Smooth muscle cell (in vitro differentiated cells): ENCODE results near the gene ZMPSTE24. TPM values are rescaled to one million over a fixed set of nuclear protein-coding genes. Genes with fewer than 3 reads are reported as not detected.

ENCODE experiments used
- DNase-seq: peaks from one replicate; lab custom pipeline; 2025; ENCODE audit not compliant: unreplicated experiment; lab: John Stamatoyannopoulos, UW
- H2AFZ ChIP-seq: fragments of 200-600 bp; sonication (generic); 2 replicates; pipeline ENCODE4 v1.6.0; 2016; ENCODE audit warnings: antibody characterized with exemption, low read depth, mild to moderate bottlenecking
- H3F3A ChIP-seq: fragments of 200-600 bp; sonication (generic); 2 replicates; pipeline ENCODE4 v1.6.0; 2017; ENCODE audit warnings: antibody characterized with exemption, low read depth
- H3K27ac ChIP-seq: fragments of 200-600 bp; sonication (generic); 2 replicates; pipeline ENCODE4 v1.5.1; 2016; ENCODE audit warnings: low read depth, mild to moderate bottlenecking
- H3K27me3 ChIP-seq: fragments of 200-600 bp; sonication (generic); 2 replicates; pipeline ENCODE4 v1.6.1; 2016; ENCODE audit warnings: low read depth, mild to moderate bottlenecking
- H3K36me3 ChIP-seq: fragments of 200-600 bp; sonication (generic); 2 replicates; pipeline ENCODE4 v1.5.1; 2016; ENCODE audit warnings: low read depth
- H3K4me1 ChIP-seq: fragments of 200-600 bp; sonication (generic); 2 replicates; pipeline ENCODE4 v1.5.1; 2016; ENCODE audit warnings: low read depth
- H3K4me2 ChIP-seq: fragments of 200-600 bp; sonication (generic); 2 replicates; pipeline ENCODE4 v1.6.0; 2016; ENCODE audit warnings: mild to moderate bottlenecking
- H3K4me3 ChIP-seq: fragments of 200-600 bp; sonication (generic); 2 replicates; pipeline ENCODE4 v1.5.1; 2016; ENCODE audit warnings: mild to moderate bottlenecking
- H3K79me2 ChIP-seq: fragments of 200-600 bp; sonication (generic); 2 replicates; pipeline ENCODE4 v1.6.0; 2016; ENCODE audit warnings: low read depth, mild to moderate bottlenecking
- H3K9ac ChIP-seq: fragments of 200-600 bp; sonication (generic); 2 replicates; pipeline ENCODE4 v1.6.0; 2016; ENCODE audit warnings: low read depth
- H3K9me3 ChIP-seq: fragments of 200-600 bp; sonication (generic); replicated peaks from 2 replicates; pipeline ENCODE4 v1.5.1; 2016; ENCODE audit warnings: low read depth
- H4K20me1 ChIP-seq: fragments of 200-600 bp; sonication (generic); 2 replicates; pipeline ENCODE4 v1.6.0; 2016; ENCODE audit warnings: low read depth
- CTCF ChIP-seq: fragments of 200-600 bp; sonication (generic); IDR thresholded peaks from 2 replicates; pipeline ENCODE4 v1.5.1; 2017; ENCODE audit warnings: borderline replicate concordance, mild to moderate bottlenecking, antibody characterized with exemption; ENCODE audit not compliant: insufficient read depth, poor library complexity, severe bottlenecking
- WGBS: methylation state at CpG from one replicate; pipeline ENCODE4 v1.1.7; 2016; ENCODE audit warnings: low lambda C conversion rate; 5-methylcytosine and 5-hydroxymethylcytosine counted together
- polyA plus RNA-seq: library from polyadenylated mRNA; unstranded; fragments of >200 nt; fragmentation: Nextera tagmentation; extraction: Ambion mirVana; gene quantifications from 2 replicates; pipeline ENCODE4 v1.2.1, GENCODE V29; 2016
- total RNA-seq: library from RNA; depleted of rRNA; stranded (reverse); fragments of >200 nt; gene quantifications from 2 replicates; pipeline ENCODE4 v1.2.3, GENCODE V29; 2014

ZMPSTE24 gene
- total and polyA plus RNA-seq, 2 experiments from 2014 or later, result 28.8 to 48.9 TPM

GRCh38 chr1:40265919-40266318 lies 7.9 kb downstream of the ZMPSTE24 start:
- H3K36me3 ChIP-seq, result peaks cover 17% of the 10 kb centered on the region
- peaks cover 15% of the 10 kb centered on the region for H4K20me1 ChIP-seq
- peak overlapping the region; percentile 28 for H3K27ac ChIP-seq
- no peaks in the 10 kb centered on the region for H3K9me3 ChIP-seq
- no peak overlapping the region for H3K4me2 ChIP-seq
- H3F3A ChIP-seq, result no peaks in the 10 kb centered on the region
- no peaks in the 10 kb centered on the region for H3K27me3 ChIP-seq
- H3K4me1 ChIP-seq, result no peaks in the 10 kb centered on the region
- H3K9ac ChIP-seq, result no peak overlapping the region
- no peak overlapping the region for H3K4me3 ChIP-seq
- peaks cover 21% of the 10 kb centered on the region for H3K79me2 ChIP-seq
- DNase-seq, result no peak
- H2AFZ ChIP-seq, result no peak overlapping the region
- TF ChIP-seq CTCF, result no peak

GRCh38 chr1:40266786-40267535 lies 8.9 kb downstream of the ZMPSTE24 start:
- no peaks in the 10 kb centered on the region for H3K27me3 ChIP-seq
- no peaks in the 10 kb centered on the region for H3K9me3 ChIP-seq
- H3K36me3 ChIP-seq, result peaks cover 11% of the 10 kb centered on the region
- peak overlapping the region; percentile 28 for H3K27ac ChIP-seq
- H2AFZ ChIP-seq, result no peak overlapping the region
- H3K9ac ChIP-seq, result no peak overlapping the region
- peaks cover 19% of the 10 kb centered on the region for H3K79me2 ChIP-seq
- no peak overlapping the region for H3K4me3 ChIP-seq
- no peaks in the 10 kb centered on the region for H3K4me1 ChIP-seq
- no peak overlapping the region for H3K4me2 ChIP-seq
- TF ChIP-seq CTCF, result no peak
- peaks cover 15% of the 10 kb centered on the region for H4K20me1 ChIP-seq
- DNase-seq, result no peak
- H3F3A ChIP-seq, result no peaks in the 10 kb centered on the region
- 87% methylated on average over 6 of the region's 6 CpGs for WGBS

GRCh38 chr1:40267767-40268187 lies 9.7 kb downstream of the ZMPSTE24 start:
- Histone ChIP-seq H3K4me1 (no peaks in the 10 kb centered on the region), H3K36me3 (peaks cover 19% of the 10 kb centered on the region), H3K27ac (no peak overlapping the region), H4K20me1 (peaks cover 15% of the 10 kb centered on the region), H3K4me3 (no peak overlapping the region), H3F3A (no peaks in the 10 kb centered on the region), H3K4me2 (no peak overlapping the region), H3K9ac (no peak overlapping the region), H3K9me3 (no peaks in the 10 kb centered on the region), H2AFZ (no peak overlapping the region), H3K27me3 (no peaks in the 10 kb centered on the region), H3K79me2 (peaks cover 11% of the 10 kb centered on the region)
- no peak for TF ChIP-seq CTCF
- DNase-seq, result no peak
- 82% methylated on average over 2 of the region's 2 CpGs for WGBS

GRCh38 chr1:40268211-40268610 lies 10.2 kb downstream of the ZMPSTE24 start:
- Histone ChIP-seq H3K4me1 (no peaks in the 10 kb centered on the region), H3F3A (no peaks in the 10 kb centered on the region), H3K36me3 (peaks cover 20% of the 10 kb centered on the region), H3K27me3 (no peaks in the 10 kb centered on the region), H3K4me2 (no peak overlapping the region), H3K79me2 (peaks cover 8% of the 10 kb centered on the region), H3K27ac (no peak overlapping the region), H3K4me3 (no peak overlapping the region), H3K9me3 (no peaks in the 10 kb centered on the region), H3K9ac (no peak overlapping the region), H2AFZ (no peak overlapping the region), H4K20me1 (peaks cover 15% of the 10 kb centered on the region)
- TF ChIP-seq CTCF, result no peak
- no peak for DNase-seq
